PC-9 (cell line): ENCODE data around the gene SRGAP3.

Experiments used
- EZH2 ChIP-seq: fragments of 200-600 bp; sonication (generic); IDR thresholded peaks from 2 replicates; pipeline ENCODE4 v1.8.0; 2017; ENCODE audit warnings: antibody characterized with exemption, low read depth
- TF ChIP-seq, protein P1 (sequence below): fragments of 200-600 bp; sonication (generic); conservative IDR thresholded peaks from 2 replicates; pipeline ENCODE4 v1.6.1; 2017; ENCODE audit warnings: mixed run types, antibody characterized with exemption, mild to moderate bottlenecking, moderate library complexity

- TF ChIP-seq, protein P1, sequence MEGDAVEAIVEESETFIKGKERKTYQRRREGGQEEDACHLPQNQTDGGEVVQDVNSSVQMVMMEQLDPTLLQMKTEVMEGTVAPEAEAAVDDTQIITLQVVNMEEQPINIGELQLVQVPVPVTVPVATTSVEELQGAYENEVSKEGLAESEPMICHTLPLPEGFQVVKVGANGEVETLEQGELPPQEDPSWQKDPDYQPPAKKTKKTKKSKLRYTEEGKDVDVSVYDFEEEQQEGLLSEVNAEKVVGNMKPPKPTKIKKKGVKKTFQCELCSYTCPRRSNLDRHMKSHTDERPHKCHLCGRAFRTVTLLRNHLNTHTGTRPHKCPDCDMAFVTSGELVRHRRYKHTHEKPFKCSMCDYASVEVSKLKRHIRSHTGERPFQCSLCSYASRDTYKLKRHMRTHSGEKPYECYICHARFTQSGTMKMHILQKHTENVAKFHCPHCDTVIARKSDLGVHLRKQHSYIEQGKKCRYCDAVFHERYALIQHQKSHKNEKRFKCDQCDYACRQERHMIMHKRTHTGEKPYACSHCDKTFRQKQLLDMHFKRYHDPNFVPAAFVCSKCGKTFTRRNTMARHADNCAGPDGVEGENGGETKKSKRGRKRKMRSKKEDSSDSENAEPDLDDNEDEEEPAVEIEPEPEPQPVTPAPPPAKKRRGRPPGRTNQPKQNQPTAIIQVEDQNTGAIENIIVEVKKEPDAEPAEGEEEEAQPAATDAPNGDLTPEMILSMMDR, result no peak
- no peak for TF ChIP-seq EZH2
These were observed 286.2 kb downstream of the SRGAP3 start, which contains the start of gene RAD18 for GRCh38 chr3:8963137-8963853.
